C1 segment of cervical spinal cord (tissue), 14 donors: ENCODE results near the gene PCDHA7.
"Not testable (repeated sequence)": the region's sequence is repeated elsewhere in the genome, so short reads cannot be mapped to it uniquely, and the experiment has no call there.

Experiments
- DNase-seq, 14 donors: peaks; one replicate each; lab custom pipeline; 2025; lab: John Stamatoyannopoulos, UW

PCDHA7 gene

GRCh38 chr5:140833993-140834392, at the start of gene PCDHA7:
PCDHA7 (plus strand) TSS chr5:140834269; CDS start chr5:140834384, 115 bp downstream.
- DNase-seq = peak in 1 of 14 donors; percentile 1

GRCh38 chr5:140785905-140786686, 48.0 kb upstream of the PCDHA7 start, which contains the start of gene PCDHA1:
PCDHA1 (plus strand) TSS chr5:140786140.
- no peak for DNase-seq

GRCh38 chr5:140787422-140787821, 46.6 kb upstream of the PCDHA7 start:
- not testable (repeated sequence) for DNase-seq

GRCh38 chr5:140787849-140788504, 46.1 kb upstream of the PCDHA7 start:
- not testable (repeated sequence) for DNase-seq

GRCh38 chr5:140791089-140791488, 43.0 kb upstream of the PCDHA7 start:
- no peak for DNase-seq

GRCh38 chr5:140794595-140795258, 39.3 kb upstream of the PCDHA7 start, which contains the start of gene PCDHA2:
PCDHA2 (plus strand) TSS chr5:140794852.
- DNase-seq = no peak

- no peak for DNase-seq
Observed at GRCh38 chr5:140795259-140795641, 38.8 kb upstream of the PCDHA7 start.

- not testable (repeated sequence) for DNase-seq
Observed at GRCh38 chr5:140796072-140796717, 37.9 kb upstream of the PCDHA7 start.

- DNase-seq = no peak
Observed at GRCh38 chr5:140796718-140797095, 37.4 kb upstream of the PCDHA7 start.

- peak in 3 of 14 donors; percentile 10 to 14 (median 13) for DNase-seq
Observed at GRCh38 chr5:140800816-140801493, 33.1 kb upstream of the PCDHA7 start, which contains the start of gene PCDHA3. PCDHA3 (plus strand) TSS chr5:140801057.

- DNase-seq = peak in 3 of 14 donors; percentile 10 to 21 (median 19)
Observed at GRCh38 chr5:140801494-140801841, 32.6 kb upstream of the PCDHA7 start.

GRCh38 chr5:140802381-140802780, 31.7 kb upstream of the PCDHA7 start:
- DNase-seq = not testable (repeated sequence)

- no peak for DNase-seq
Observed at GRCh38 chr5:140802781-140803271, 31.2 kb upstream of the PCDHA7 start.

GRCh38 chr5:140806834-140807775, 27.0 kb upstream of the PCDHA7 start, which contains the start of gene PCDHA4:
PCDHA4 (plus strand) TSS chr5:140807068.
- DNase-seq = peak in 7 of 14 donors; percentile 20 to 44 (median 31)

GRCh38 chr5:140808241-140808888, 25.7 kb upstream of the PCDHA7 start:
- DNase-seq = not testable (repeated sequence)

- DNase-seq = no peak
Observed at GRCh38 chr5:140808889-140809291, 25.2 kb upstream of the PCDHA7 start.

- DNase-seq = peak in 2 of 14 donors; percentile 20 to 22
Observed at GRCh38 chr5:140821375-140822280, 12.4 kb upstream of the PCDHA7 start, which contains the start of gene PCDHA5. PCDHA5 (plus strand) TSS chr5:140821613.

- no peak for DNase-seq
Observed at GRCh38 chr5:140822281-140822629, 11.8 kb upstream of the PCDHA7 start.
